Measurements from ENCODE around the gene ADGRE1. TPM values are rescaled to one million over a fixed set of nuclear protein-coding genes. Genes with fewer than 3 reads are reported as not detected.

Gene ADGRE1
- total RNA-seq (2014; rRNA removed; shearing (Covaris generic)), result not detected in 2 replicates

DNA sequence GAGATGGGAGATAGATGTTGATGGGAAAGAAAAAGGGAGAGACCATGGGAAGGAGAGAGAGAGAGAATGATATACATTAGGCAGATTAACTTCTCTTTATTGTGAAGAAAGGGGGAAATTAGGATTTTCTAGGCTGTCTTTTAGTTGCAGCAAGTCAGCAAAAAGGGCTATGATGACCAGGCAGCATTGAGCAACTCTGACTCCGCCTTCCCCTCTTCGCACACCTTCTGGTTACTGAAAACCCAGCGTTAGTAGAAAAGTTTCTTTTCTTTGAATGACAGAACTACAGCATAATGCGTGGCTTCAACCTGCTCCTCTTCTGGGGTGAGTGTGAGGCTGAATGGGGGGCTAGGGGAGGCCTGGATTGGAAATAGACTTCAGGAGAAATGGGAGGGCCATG, at the start of gene ADGRE1:
ADGRE1 (plus strand) TSS at position 264 of the 400 bp plus-strand sequence; CDS start at position 294, 30 bp downstream.
- no peaks in the 10 kb centered on the region for H3K36me3 ChIP-seq
- no peaks in the 10 kb centered on the region for H3K27me3 ChIP-seq
- no peaks in the 10 kb centered on the region for H3K4me1 ChIP-seq
- DNase-seq, result no peak
- no peaks in the 10 kb centered on the region for H3K9me3 ChIP-seq (replicated peaks)
- no peak within 1 kb of the TSS for H3K27ac ChIP-seq
- no peak within 1 kb of the TSS for H3K4me3 ChIP-seq

- no peak for DNase-seq
- no peak overlapping the region for H3K27ac ChIP-seq
- no peak overlapping the region for H3K4me3 ChIP-seq
- no peaks in the 10 kb centered on the region for H3K36me3 ChIP-seq
- no peaks in the 10 kb centered on the region for H3K27me3 ChIP-seq
- no peaks in the 10 kb centered on the region for H3K9me3 ChIP-seq (replicated peaks)
- H3K4me1 ChIP-seq, result no peaks in the 10 kb centered on the region
Observed at GRCh38 chr19:6838062-6838655, 49.2 kb upstream of the ADGRE1 start.

DNA sequence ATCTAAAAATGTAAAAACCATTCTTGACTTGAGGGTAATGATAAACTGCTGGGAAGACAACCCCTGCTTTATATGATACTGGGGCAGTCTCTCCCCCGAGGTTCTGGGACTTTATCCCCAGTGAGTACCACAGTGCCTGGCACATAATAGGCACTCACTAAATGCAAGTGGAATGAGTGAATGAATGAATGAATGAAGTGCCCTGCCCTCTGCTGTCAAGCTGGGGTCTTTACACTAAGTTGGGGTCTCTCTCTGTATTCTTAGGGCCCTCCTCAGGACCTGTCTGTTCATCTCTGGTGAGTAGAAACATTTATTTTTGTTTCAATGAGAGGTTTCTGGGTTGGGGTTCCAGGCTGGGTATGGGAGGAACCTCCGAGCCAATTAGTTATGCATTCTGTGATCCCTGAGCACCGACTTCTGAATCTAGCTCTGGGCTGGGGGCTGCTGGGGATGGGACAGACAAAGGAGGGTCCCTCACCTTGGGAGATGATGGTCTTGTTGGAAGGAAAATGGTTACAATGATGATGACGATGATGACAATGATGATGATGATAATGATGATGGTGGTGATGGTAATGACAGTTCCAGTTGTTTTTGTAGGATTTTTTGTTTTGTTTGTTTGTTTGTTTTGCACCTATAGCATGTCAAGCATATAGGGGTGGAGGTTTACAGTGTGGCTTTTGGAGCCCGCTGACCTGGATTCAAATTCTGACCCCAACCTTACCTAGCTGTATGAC, 44.3 kb upstream of the ADGRE1 start:
- no peak for DNase-seq
- Histone ChIP-seq H3K27ac (no peak overlapping the region), H3K4me3 (no peak overlapping the region), H3K36me3 (no peaks in the 10 kb centered on the region), H3K4me1 (no peaks in the 10 kb centered on the region), H3K9me3 (replicated peaks) (no peaks in the 10 kb centered on the region), H3K27me3 (no peaks in the 10 kb centered on the region)

DNA sequence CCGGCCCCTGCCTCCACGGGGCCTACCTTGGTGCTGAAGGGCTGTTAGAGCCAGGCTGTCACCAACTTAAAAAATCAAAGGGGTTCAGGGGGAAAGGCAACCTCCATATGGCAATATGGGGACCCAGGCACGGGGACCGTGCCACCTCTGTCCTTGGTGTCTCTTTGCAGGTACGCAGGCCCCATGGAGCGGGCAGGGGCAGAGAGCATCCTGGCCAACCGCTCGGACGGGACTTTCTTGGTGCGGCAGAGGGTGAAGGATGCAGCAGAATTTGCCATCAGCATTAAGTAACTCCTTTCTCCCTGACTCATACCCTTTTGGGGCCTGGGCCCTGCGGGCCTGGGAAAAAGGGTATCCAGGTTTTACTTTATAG, 39.6 kb upstream of the ADGRE1 start:
- Histone ChIP-seq H3K27ac (no peak overlapping the region), H3K4me3 (no peak overlapping the region), H3K36me3 (no peaks in the 10 kb centered on the region), H3K4me1 (no peaks in the 10 kb centered on the region), H3K9me3 (replicated peaks) (no peaks in the 10 kb centered on the region), H3K27me3 (no peaks in the 10 kb centered on the region)
- DNase-seq, result no peak

- Histone ChIP-seq H3K27me3 (no peaks in the 10 kb centered on the region), H3K9me3 (replicated peaks) (no peaks in the 10 kb centered on the region), H3K36me3 (no peaks in the 10 kb centered on the region), H3K4me1 (no peaks in the 10 kb centered on the region), H3K27ac (no peak overlapping the region), H3K4me3 (no peak overlapping the region)
- DNase-seq, result no peak
Observed at GRCh38 chr19:6848986-6849385, 38.4 kb upstream of the ADGRE1 start.

GRCh38 chr19:6849876-6850275, 37.5 kb upstream of the ADGRE1 start:
- no peak overlapping the region for H3K4me3 ChIP-seq
- no peak overlapping the region for H3K27ac ChIP-seq
- no peak for DNase-seq
- H3K27me3 ChIP-seq, result no peaks in the 10 kb centered on the region
- no peaks in the 10 kb centered on the region for H3K9me3 ChIP-seq (replicated peaks)
- H3K36me3 ChIP-seq, result no peaks in the 10 kb centered on the region
- H3K4me1 ChIP-seq, result no peaks in the 10 kb centered on the region

- Histone ChIP-seq H3K4me1 (no peaks in the 10 kb centered on the region), H3K4me3 (no peak overlapping the region), H3K36me3 (no peaks in the 10 kb centered on the region), H3K9me3 (replicated peaks) (no peaks in the 10 kb centered on the region), H3K27ac (no peak overlapping the region), H3K27me3 (no peaks in the 10 kb centered on the region)
- DNase-seq, result no peak
Observed at GRCh38 chr19:6851359-6851758, 36.0 kb upstream of the ADGRE1 start.

DNA sequence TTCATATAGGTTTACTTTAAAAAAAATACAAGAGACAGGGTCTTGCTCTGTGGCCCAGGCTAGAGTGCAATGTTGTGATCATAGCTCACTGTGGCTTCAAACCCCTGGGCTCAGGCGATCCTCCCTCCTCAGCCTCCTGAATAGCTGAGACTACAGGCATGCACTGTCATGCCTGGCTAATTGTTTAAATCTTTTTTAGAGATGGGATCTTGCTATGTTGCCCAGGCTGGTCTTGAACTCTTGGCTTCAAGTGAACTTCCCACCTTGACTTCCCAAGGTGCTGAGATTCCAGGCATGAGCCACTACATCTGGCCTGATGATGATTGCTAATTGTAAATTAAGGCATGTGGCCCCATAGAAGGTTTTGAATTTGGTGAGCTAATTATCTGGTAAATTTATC, 35.4 kb upstream of the ADGRE1 start:
- Histone ChIP-seq H3K27ac (no peak overlapping the region), H3K4me3 (no peak overlapping the region), H3K36me3 (no peaks in the 10 kb centered on the region), H3K9me3 (replicated peaks) (no peaks in the 10 kb centered on the region), H3K27me3 (no peaks in the 10 kb centered on the region), H3K4me1 (no peaks in the 10 kb centered on the region)
- no peak for DNase-seq

GRCh38 chr19:6853868-6854267, 33.5 kb upstream of the ADGRE1 start:
- no peaks in the 10 kb centered on the region for H3K4me1 ChIP-seq
- no peak overlapping the region for H3K27ac ChIP-seq
- H3K36me3 ChIP-seq, result no peaks in the 10 kb centered on the region
- no peak overlapping the region for H3K4me3 ChIP-seq
- H3K27me3 ChIP-seq, result no peaks in the 10 kb centered on the region
- H3K9me3 ChIP-seq (replicated peaks), result no peaks in the 10 kb centered on the region
- no peak for DNase-seq

DNA sequence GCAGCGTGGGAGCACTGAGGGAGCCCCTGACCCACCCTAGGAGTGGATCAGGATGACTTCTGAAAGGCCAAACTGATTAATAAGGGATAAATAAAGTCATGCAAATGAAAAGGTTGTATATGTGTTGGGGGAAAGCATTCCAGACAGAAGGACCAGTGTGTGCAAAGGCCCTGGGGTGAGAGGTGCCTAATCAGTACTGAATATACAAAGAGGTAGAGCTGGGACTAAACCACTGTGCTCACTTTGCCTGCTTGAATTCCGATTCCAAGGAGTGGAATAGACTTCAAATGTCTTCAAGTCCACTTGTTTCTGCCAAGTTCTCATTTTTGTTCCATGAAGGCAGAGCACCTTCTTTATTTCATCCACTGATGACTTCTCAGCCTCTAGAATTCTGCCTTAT, 32.6 kb upstream of the ADGRE1 start:
- no peaks in the 10 kb centered on the region for H3K4me1 ChIP-seq
- no peaks in the 10 kb centered on the region for H3K36me3 ChIP-seq
- H3K27me3 ChIP-seq, result no peaks in the 10 kb centered on the region
- H3K27ac ChIP-seq, result no peak overlapping the region
- H3K9me3 ChIP-seq (replicated peaks), result no peaks in the 10 kb centered on the region
- H3K4me3 ChIP-seq, result no peak overlapping the region
- DNase-seq, result no peak

GRCh38 chr19:6856749-6857372, 30.5 kb upstream of the ADGRE1 start:
- no peaks in the 10 kb centered on the region for H3K27me3 ChIP-seq
- H3K27ac ChIP-seq, result no peak overlapping the region
- no peaks in the 10 kb centered on the region for H3K9me3 ChIP-seq (replicated peaks)
- no peaks in the 10 kb centered on the region for H3K4me1 ChIP-seq
- H3K36me3 ChIP-seq, result no peaks in the 10 kb centered on the region
- DNase-seq, result no peak
- no peak overlapping the region for H3K4me3 ChIP-seq

GRCh38 chr19:6861683-6862286, 25.6 kb upstream of the ADGRE1 start:
- Histone ChIP-seq H3K9me3 (replicated peaks) (no peaks in the 10 kb centered on the region), H3K27ac (no peak overlapping the region), H3K27me3 (no peaks in the 10 kb centered on the region), H3K4me1 (no peaks in the 10 kb centered on the region), H3K4me3 (no peak overlapping the region), H3K36me3 (no peaks in the 10 kb centered on the region)
- DNase-seq, result no peak

GRCh38 chr19:6862673-6863078, 24.7 kb upstream of the ADGRE1 start:
- Histone ChIP-seq H3K27me3 (no peaks in the 10 kb centered on the region), H3K9me3 (replicated peaks) (no peaks in the 10 kb centered on the region), H3K27ac (no peak overlapping the region), H3K4me1 (no peaks in the 10 kb centered on the region), H3K36me3 (no peaks in the 10 kb centered on the region), H3K4me3 (no peak overlapping the region)
- peak; percentile 36 to 53 for DNase-seq

GRCh38 chr19:6864325-6864940, 22.9 kb upstream of the ADGRE1 start:
- Histone ChIP-seq H3K4me1 (no peaks in the 10 kb centered on the region), H3K36me3 (no peaks in the 10 kb centered on the region), H3K4me3 (no peak overlapping the region), H3K27me3 (no peaks in the 10 kb centered on the region), H3K27ac (no peak overlapping the region), H3K9me3 (replicated peaks) (no peaks in the 10 kb centered on the region)
- DNase-seq, result no peak

GRCh38 chr19:6865849-6866248, 21.5 kb upstream of the ADGRE1 start:
- H3K27me3 ChIP-seq, result no peaks in the 10 kb centered on the region
- H3K27ac ChIP-seq, result no peak overlapping the region
- DNase-seq, result no peak
- no peaks in the 10 kb centered on the region for H3K9me3 ChIP-seq (replicated peaks)
- no peaks in the 10 kb centered on the region for H3K4me1 ChIP-seq
- H3K36me3 ChIP-seq, result no peaks in the 10 kb centered on the region
- H3K4me3 ChIP-seq, result no peak overlapping the region

Measured in SJCRH30 (cell line).